ENCODE measurements around the gene TRIM63. TPM values are rescaled to one million over a fixed set of nuclear protein-coding genes. Genes with fewer than 3 reads are reported as not detected.

Gene TRIM63
- total RNA-seq, 2 donors from 2014 or later: 0.68 TPM; not detected in 1

GRCh38 chr1:26029054-26029863 lies 38.2 kb downstream of the TRIM63 start:
- Histone ChIP-seq H3K27me3 (replicated peaks; ENCODE audit: insufficient read depth) (peaks cover 4% of the 10 kb centered on the region), H3K4me3 (no peak overlapping the region), H3K9me3 (no peaks in the 10 kb centered on the region), H3K36me3 (no peaks in the 10 kb centered on the region), H3K4me1 (replicated peaks) (no peaks in the 10 kb centered on the region), H3K27ac (no peak overlapping the region)
- 78% methylated on average over 14 of the region's 15 CpGs for WGBS
- TF ChIP-seq CTCF (IDR thresholded peaks at IDR 0.05) (no peak), POLR2AphosphoS5 (IDR thresholded peaks at IDR 0.05) (no peak), POLR2A (IDR thresholded peaks at IDR 0.05) (no peak)
- no peak for DNase-seq (ENCODE audit: low spot score)
- intact Hi-C loops (cut with DNase I): no loop called here

GRCh38 chr1:26028490-26028980 lies 38.9 kb downstream of the TRIM63 start:
- TF ChIP-seq CTCF (IDR thresholded peaks at IDR 0.05) (no peak), POLR2A (IDR thresholded peaks at IDR 0.05) (no peak), POLR2AphosphoS5 (IDR thresholded peaks at IDR 0.05) (no peak)
- no peaks in the 10 kb centered on the region for H3K36me3 ChIP-seq
- no peak overlapping the region for H3K27ac ChIP-seq
- H3K27me3 ChIP-seq (replicated peaks; ENCODE audit: insufficient read depth): peaks cover 4% of the 10 kb centered on the region
- 75% methylated on average over 8 of the region's 8 CpGs for WGBS
- H3K4me3 ChIP-seq: no peak overlapping the region
- intact Hi-C loops (cut with DNase I): no loop called here
- no peaks in the 10 kb centered on the region for H3K4me1 ChIP-seq (replicated peaks)
- no peak for DNase-seq (ENCODE audit: low spot score)
- no peaks in the 10 kb centered on the region for H3K9me3 ChIP-seq

- TF ChIP-seq POLR2A (IDR thresholded peaks at IDR 0.05): no peak
- TF ChIP-seq CTCF (IDR thresholded peaks at IDR 0.05): no peak
- no peak for TF ChIP-seq POLR2AphosphoS5 (IDR thresholded peaks at IDR 0.05)
- DNase-seq (ENCODE audit: low spot score): no peak
- Histone ChIP-seq H3K36me3 (no peaks in the 10 kb centered on the region), H3K27ac (no peak overlapping the region), H3K4me3 (no peak overlapping the region), H3K27me3 (replicated peaks; ENCODE audit: insufficient read depth) (peaks cover 4% of the 10 kb centered on the region), H3K9me3 (no peaks in the 10 kb centered on the region), H3K4me1 (replicated peaks) (no peaks in the 10 kb centered on the region)
- 31% methylated on average over 3 of the region's 3 CpGs for WGBS
- intact Hi-C loops (cut with DNase I): no loop called here
Observed at GRCh38 chr1:26027716-26028489, 39.5 kb downstream of the TRIM63 start.

- DNase-seq (ENCODE audit: low spot score): no peak
- no peak overlapping the region for H3K27ac ChIP-seq
- TF ChIP-seq POLR2AphosphoS5 (IDR thresholded peaks at IDR 0.05) (no peak), CTCF (IDR thresholded peaks at IDR 0.05) (no peak), POLR2A (IDR thresholded peaks at IDR 0.05) (no peak)
- H3K36me3 ChIP-seq: no peaks in the 10 kb centered on the region
- peaks cover 4% of the 10 kb centered on the region for H3K27me3 ChIP-seq (replicated peaks; ENCODE audit: insufficient read depth)
- no peaks in the 10 kb centered on the region for H3K9me3 ChIP-seq
- intact Hi-C loops (cut with DNase I): no loop called here
- 67% methylated on average over 5 of the region's 5 CpGs for whole genome bisulfite sequencing
- no peaks in the 10 kb centered on the region for H3K4me1 ChIP-seq (replicated peaks)
- no peak overlapping the region for H3K4me3 ChIP-seq
Observed at GRCh38 chr1:26025517-26025916, 41.9 kb downstream of the TRIM63 start.

Measured in prostate gland (tissue), 2 donors.